ENCODE data around the gene WFDC5.

DNA sequence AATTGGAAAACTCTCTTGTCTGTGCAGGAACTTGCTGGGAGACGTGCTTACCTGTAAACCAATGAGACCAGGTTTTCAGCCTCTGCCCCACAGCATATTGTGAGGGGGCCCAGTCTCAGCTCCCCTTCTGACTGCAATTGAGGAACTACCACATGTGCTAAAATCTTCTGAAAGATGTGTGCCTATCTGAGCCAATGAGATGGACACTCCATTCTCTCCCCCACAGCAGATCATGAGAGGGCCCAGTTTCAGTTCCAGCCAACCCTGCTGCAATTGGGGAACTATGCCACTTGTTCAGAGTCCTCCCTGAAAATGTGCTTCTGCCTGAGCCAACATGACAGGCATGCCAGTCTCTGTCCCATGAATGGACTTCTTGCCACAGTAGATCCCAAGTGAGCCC is 38.8 kb upstream of the WFDC5 start:
- TF ChIP-seq, protein P1, sequence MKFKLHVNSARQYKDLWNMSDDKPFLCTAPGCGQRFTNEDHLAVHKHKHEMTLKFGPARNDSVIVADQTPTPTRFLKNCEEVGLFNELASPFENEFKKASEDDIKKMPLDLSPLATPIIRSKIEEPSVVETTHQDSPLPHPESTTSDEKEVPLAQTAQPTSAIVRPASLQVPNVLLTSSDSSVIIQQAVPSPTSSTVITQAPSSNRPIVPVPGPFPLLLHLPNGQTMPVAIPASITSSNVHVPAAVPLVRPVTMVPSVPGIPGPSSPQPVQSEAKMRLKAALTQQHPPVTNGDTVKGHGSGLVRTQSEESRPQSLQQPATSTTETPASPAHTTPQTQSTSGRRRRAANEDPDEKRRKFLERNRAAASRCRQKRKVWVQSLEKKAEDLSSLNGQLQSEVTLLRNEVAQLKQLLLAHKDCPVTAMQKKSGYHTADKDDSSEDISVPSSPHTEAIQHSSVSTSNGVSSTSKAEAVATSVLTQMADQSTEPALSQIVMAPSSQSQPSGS (CRISPR knock-in tag; IDR thresholded peaks at IDR 0.05; ENCODE audit: borderline replicate concordance, low read depth): no peak
- TF ChIP-seq, protein P2, sequence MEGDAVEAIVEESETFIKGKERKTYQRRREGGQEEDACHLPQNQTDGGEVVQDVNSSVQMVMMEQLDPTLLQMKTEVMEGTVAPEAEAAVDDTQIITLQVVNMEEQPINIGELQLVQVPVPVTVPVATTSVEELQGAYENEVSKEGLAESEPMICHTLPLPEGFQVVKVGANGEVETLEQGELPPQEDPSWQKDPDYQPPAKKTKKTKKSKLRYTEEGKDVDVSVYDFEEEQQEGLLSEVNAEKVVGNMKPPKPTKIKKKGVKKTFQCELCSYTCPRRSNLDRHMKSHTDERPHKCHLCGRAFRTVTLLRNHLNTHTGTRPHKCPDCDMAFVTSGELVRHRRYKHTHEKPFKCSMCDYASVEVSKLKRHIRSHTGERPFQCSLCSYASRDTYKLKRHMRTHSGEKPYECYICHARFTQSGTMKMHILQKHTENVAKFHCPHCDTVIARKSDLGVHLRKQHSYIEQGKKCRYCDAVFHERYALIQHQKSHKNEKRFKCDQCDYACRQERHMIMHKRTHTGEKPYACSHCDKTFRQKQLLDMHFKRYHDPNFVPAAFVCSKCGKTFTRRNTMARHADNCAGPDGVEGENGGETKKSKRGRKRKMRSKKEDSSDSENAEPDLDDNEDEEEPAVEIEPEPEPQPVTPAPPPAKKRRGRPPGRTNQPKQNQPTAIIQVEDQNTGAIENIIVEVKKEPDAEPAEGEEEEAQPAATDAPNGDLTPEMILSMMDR (IDR thresholded peaks at IDR 0.05): no peak
- TF ChIP-seq TCF7 (CRISPR knock-in tag; IDR thresholded peaks at IDR 0.05; ENCODE audit: low read depth): no peak
- TF ChIP-seq ZNF317 (CRISPR knock-in tag; IDR thresholded peaks at IDR 0.05; ENCODE audit: borderline replicate concordance, low read depth): no peak
- TF ChIP-seq CREB1 (CRISPR knock-in tag; IDR thresholded peaks at IDR 0.05): no peak
- TF ChIP-seq, protein P3, sequence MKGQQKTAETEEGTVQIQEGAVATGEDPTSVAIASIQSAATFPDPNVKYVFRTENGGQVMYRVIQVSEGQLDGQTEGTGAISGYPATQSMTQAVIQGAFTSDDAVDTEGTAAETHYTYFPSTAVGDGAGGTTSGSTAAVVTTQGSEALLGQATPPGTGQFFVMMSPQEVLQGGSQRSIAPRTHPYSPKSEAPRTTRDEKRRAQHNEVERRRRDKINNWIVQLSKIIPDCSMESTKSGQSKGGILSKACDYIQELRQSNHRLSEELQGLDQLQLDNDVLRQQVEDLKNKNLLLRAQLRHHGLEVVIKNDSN (CRISPR knock-in tag; IDR thresholded peaks at IDR 0.05): no peak
- TF ChIP-seq NR2C2 (CRISPR knock-in tag; IDR thresholded peaks at IDR 0.05): no peak
- TF ChIP-seq, protein P4, sequence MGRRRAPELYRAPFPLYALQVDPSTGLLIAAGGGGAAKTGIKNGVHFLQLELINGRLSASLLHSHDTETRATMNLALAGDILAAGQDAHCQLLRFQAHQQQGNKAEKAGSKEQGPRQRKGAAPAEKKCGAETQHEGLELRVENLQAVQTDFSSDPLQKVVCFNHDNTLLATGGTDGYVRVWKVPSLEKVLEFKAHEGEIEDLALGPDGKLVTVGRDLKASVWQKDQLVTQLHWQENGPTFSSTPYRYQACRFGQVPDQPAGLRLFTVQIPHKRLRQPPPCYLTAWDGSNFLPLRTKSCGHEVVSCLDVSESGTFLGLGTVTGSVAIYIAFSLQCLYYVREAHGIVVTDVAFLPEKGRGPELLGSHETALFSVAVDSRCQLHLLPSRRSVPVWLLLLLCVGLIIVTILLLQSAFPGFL (CRISPR knock-in tag; IDR thresholded peaks at IDR 0.05; ENCODE audit: borderline replicate concordance): no peak
- TF ChIP-seq, protein P5, sequence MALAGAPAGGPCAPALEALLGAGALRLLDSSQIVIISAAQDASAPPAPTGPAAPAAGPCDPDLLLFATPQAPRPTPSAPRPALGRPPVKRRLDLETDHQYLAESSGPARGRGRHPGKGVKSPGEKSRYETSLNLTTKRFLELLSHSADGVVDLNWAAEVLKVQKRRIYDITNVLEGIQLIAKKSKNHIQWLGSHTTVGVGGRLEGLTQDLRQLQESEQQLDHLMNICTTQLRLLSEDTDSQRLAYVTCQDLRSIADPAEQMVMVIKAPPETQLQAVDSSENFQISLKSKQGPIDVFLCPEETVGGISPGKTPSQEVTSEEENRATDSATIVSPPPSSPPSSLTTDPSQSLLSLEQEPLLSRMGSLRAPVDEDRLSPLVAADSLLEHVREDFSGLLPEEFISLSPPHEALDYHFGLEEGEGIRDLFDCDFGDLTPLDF (CRISPR knock-in tag; IDR thresholded peaks at IDR 0.05): no peak
- TF ChIP-seq GTF2I (CRISPR knock-in tag; conservative IDR thresholded peaks at IDR 0.05): no peak
